Gastroesophageal sphincter (tissue), 3 donors: ENCODE results near the gene RIPPLY2.

Experiments
- EP300 ChIP-seq: sonication (generic); formaldehyde crosslinking; IDR thresholded peaks from one replicate; pipeline ENCODE4 v1.6.1; 2017; ENCODE audit warnings: antibody characterized with exemption, mild to moderate bottlenecking
- POLR2A ChIP-seq, 2 donors: fragments of 450-650 bp; IDR thresholded peaks; one replicate each; pipeline ENCODE4 v1.6.1; 2017; ENCODE audit warnings: antibody characterized with exemption in 2 of 2, mild to moderate bottlenecking in 2 of 2, moderate library complexity in 1 of 2
- POLR2AphosphoS5 ChIP-seq: sonication (generic); formaldehyde crosslinking; IDR thresholded peaks from one replicate; pipeline ENCODE4 v1.6.1; 2017; ENCODE audit warnings: antibody characterized with exemption
- TF ChIP-seq, protein P1 (sequence below), 4 experiments: fragments of 200-600 bp in 2 of 4; fragments of 450-650 bp in 2 of 4; sonication (generic) in 1 of 4; IDR thresholded peaks; one replicate each; pipeline ENCODE4 v1.5.1; 2017 to 2019; ENCODE audit warnings: antibody characterized with exemption in 4 of 4, mild to moderate bottlenecking in 2 of 4, moderate library complexity in 2 of 4

DNA sequence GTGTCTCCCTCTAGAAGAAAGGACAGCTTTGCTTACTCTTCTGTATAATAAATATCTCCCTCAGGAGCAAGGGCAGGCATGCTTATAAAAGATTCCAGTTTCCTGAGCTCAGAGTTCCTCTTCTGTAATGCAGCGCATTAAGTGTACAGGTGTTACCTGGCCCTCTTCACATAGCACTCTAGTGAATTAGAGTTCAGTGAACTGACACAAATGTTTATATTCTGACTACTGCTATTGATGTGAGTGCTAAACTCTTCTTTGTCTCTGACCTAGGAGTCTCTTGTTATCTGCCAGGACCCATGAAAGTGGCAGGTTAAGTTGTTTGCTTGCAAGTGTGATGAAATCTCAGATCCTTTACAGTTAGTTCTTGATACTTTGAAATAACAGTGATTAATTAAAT is 39.9 kb downstream of the RIPPLY2 start:
- TF ChIP-seq POLR2A (IDR thresholded peaks at IDR 0.05) (no peak), POLR2AphosphoS5 (no peak), EP300 (no peak)
- TF ChIP-seq, protein P1, sequence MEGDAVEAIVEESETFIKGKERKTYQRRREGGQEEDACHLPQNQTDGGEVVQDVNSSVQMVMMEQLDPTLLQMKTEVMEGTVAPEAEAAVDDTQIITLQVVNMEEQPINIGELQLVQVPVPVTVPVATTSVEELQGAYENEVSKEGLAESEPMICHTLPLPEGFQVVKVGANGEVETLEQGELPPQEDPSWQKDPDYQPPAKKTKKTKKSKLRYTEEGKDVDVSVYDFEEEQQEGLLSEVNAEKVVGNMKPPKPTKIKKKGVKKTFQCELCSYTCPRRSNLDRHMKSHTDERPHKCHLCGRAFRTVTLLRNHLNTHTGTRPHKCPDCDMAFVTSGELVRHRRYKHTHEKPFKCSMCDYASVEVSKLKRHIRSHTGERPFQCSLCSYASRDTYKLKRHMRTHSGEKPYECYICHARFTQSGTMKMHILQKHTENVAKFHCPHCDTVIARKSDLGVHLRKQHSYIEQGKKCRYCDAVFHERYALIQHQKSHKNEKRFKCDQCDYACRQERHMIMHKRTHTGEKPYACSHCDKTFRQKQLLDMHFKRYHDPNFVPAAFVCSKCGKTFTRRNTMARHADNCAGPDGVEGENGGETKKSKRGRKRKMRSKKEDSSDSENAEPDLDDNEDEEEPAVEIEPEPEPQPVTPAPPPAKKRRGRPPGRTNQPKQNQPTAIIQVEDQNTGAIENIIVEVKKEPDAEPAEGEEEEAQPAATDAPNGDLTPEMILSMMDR (IDR thresholded peaks at IDR 0.05) = no peak
